GM12891 (cell line): ENCODE data around the gene UBXN11.

ENCODE experiments used
- POLR2A ChIP-seq: IDR thresholded peaks from 2 replicates; pipeline ENCODE4 v1.6.1; 2011; ENCODE audit warnings: low read depth, low read length, control low read depth
- POLR2AphosphoS5 ChIP-seq: IDR thresholded peaks from 2 replicates; pipeline ENCODE4 v1.6.1; 2011; ENCODE audit warnings: low read depth, low read length, control low read depth
- SPI1 ChIP-seq: IDR thresholded peaks from 2 replicates; pipeline ENCODE4 v1.6.1; 2011; ENCODE audit warnings: low read depth, low read length, control low read depth
- TAF1 ChIP-seq: IDR thresholded peaks from 2 replicates; pipeline ENCODE4 v1.6.1; 2011; ENCODE audit warnings: low read depth, low read length, control low read depth

- peak; percentile 73 for TF ChIP-seq POLR2A
- TF ChIP-seq SPI1 = peak; percentile 91
- no peak for TF ChIP-seq TAF1
- peak; percentile 24; the same call in 1 of the 2 replicates for TF ChIP-seq POLR2AphosphoS5
Observed at GRCh38 chr1:26289158-26290059, 17.0 kb downstream of the UBXN11 start.
